K562 (cell line): ENCODE measurements around the gene HPS5. TPM values are rescaled to one million over a fixed set of nuclear protein-coding genes. Genes with fewer than 3 reads are reported as not detected.

ENCODE experiments used
- GMEB1 ChIP-seq: fragments of 250-450 bp; sonication (Bioruptor Pico); IDR thresholded peaks from 2 replicates; pipeline ENCODE4 v1.4.0; 2020; ENCODE audit warnings: mild to moderate bottlenecking
- NFRKB ChIP-seq: fragments of 450-650 bp; IDR thresholded peaks from 2 replicates; pipeline ENCODE4 v1.6.1; 2016; ENCODE audit warnings: low read depth
- RBM22 ChIP-seq: fragments of 200-400 bp; formaldehyde crosslinking; IDR thresholded peaks from 2 replicates; pipeline ENCODE4 v1.6.1; 2018; ENCODE audit warnings: low read length, low read depth; ENCODE audit not compliant: poor library complexity, severe bottlenecking
- ZNF280A ChIP-seq: fragments of 450-650 bp; IDR thresholded peaks from 2 replicates; pipeline ENCODE4 v1.6.1; 2018; ENCODE audit warnings: mild to moderate bottlenecking, low read depth; ENCODE audit not compliant: partially characterized antibody
- ZNF717 ChIP-seq: fragments of 250-450 bp; sonication (Bioruptor Pico); IDR thresholded peaks from 2 replicates; pipeline ENCODE4 v1.5.0; 2021
- polyA plus RNA-seq, 8 experiments: library from polyadenylated mRNA; depleted of rRNA in 4 of 8; stranded (reverse) in 5 of 8; unstranded in 3 of 8; fragments of >200 nt; fragmentation: Nextera tagmentation in 2 of 8; fragmentation: Illumina TruSeq in 1 of 8; extraction: Ambion mirVana in 2 of 8; extraction: Trizol in 1 of 8; gene quantifications; 2 replicates each; pipeline versions ENCODE4 v1.2.1 to v1.2.3, GENCODE V29; 2011 to 2014; ENCODE audit warnings: inconsistent platforms in 1 of 8, missing spikeins in 1 of 8
- total RNA-seq, 7 experiments: library from RNA; depleted of rRNA in 6 of 7; stranded (reverse); fragments of >200 nt in 6 of 7; fragmentation: Illumina TruSeq in 2 of 7; extraction: Trizol in 2 of 7; gene quantifications; 2 replicates each; pipeline versions ENCODE4 v1.2.1 to v1.2.3, GENCODE V29; 2011 to 2021; ENCODE audit warnings: low replicate concordance in 1 of 7
- TF ChIP-seq, protein P1 (sequence below), 2 experiments: fragments of 450-650 bp; formaldehyde crosslinking in 1 of 2; IDR thresholded peaks; 2 replicates each; pipeline versions ENCODE4 v1.4.0 to v1.6.1; 2014 to 2020; ENCODE audit warnings: mild to moderate bottlenecking in 2 of 2, borderline replicate concordance in 1 of 2, low read depth in 1 of 2

Gene HPS5
- total and polyA plus RNA-seq, 9 of the 15 experiments (the other 6 are each of a cell fraction or from before 2014, with no cell fraction given) = 12.2 to 28.1 (median 16.8) TPM

GRCh38 chr11:18280438-18281045 is 41.4 kb downstream of the HPS5 start (continued):
- TF ChIP-seq ZNF280A = no peak
- no peak for TF ChIP-seq NFRKB
- TF ChIP-seq, protein P1, sequence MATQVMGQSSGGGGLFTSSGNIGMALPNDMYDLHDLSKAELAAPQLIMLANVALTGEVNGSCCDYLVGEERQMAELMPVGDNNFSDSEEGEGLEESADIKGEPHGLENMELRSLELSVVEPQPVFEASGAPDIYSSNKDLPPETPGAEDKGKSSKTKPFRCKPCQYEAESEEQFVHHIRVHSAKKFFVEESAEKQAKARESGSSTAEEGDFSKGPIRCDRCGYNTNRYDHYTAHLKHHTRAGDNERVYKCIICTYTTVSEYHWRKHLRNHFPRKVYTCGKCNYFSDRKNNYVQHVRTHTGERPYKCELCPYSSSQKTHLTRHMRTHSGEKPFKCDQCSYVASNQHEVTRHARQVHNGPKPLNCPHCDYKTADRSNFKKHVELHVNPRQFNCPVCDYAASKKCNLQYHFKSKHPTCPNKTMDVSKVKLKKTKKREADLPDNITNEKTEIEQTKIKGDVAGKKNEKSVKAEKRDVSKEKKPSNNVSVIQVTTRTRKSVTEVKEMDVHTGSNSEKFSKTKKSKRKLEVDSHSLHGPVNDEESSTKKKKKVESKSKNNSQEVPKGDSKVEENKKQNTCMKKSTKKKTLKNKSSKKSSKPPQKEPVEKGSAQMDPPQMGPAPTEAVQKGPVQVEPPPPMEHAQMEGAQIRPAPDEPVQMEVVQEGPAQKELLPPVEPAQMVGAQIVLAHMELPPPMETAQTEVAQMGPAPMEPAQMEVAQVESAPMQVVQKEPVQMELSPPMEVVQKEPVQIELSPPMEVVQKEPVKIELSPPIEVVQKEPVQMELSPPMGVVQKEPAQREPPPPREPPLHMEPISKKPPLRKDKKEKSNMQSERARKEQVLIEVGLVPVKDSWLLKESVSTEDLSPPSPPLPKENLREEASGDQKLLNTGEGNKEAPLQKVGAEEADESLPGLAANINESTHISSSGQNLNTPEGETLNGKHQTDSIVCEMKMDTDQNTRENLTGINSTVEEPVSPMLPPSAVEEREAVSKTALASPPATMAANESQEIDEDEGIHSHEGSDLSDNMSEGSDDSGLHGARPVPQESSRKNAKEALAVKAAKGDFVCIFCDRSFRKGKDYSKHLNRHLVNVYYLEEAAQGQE (IDR thresholded peaks at IDR 0.05; ENCODE audit: borderline replicate concordance) = no peak
- TF ChIP-seq, protein P1 (CRISPR knock-in tag; IDR thresholded peaks at IDR 0.05; ENCODE audit: low read depth) = no peak
- no peak for TF ChIP-seq ZNF717 (CRISPR knock-in tag)
- TF ChIP-seq GMEB1 (CRISPR knock-in tag) = no peak
- no peak for TF ChIP-seq RBM22
